ENCODE measurements around the gene OR1E2.
"Not testable (repeated sequence)": the region's sequence is repeated elsewhere in the genome, so short reads cannot be mapped to it uniquely, and the experiment has no call there.

OR1E2 gene

DNA sequence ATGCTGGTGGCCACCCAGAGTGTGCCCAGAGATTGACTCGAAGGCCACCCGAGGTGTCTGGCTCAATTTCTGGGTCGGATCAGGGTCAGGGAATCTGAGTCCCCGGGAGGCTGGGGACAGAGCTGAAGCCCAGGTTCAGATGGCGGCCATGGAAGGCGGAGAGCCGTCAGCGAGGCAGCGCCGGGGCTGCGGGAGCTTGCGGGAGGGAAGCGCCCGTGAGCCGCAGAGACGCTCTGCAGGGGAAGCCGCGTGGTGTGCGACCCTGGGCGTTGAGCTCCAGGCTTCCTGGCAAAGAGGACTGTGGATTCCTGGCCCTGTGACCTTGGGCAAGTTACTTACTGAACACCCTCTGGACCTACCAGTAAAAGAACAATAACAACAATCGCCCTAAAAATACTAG, 38.5 kb upstream of the OR1E2 start:
- Mint-ChIP-seq H3K36me3 (ENCODE audit: low read depth) (no peaks in the 10 kb centered on the region), H3K27ac (no peak overlapping the region), H3K4me1 (no peaks in the 10 kb centered on the region), H3K27me3 (ENCODE audit: low read depth, poor library complexity) (peaks cover 6% of the 10 kb centered on the region), H3K4me3 (no peak overlapping the region), H3K9me3 (peaks cover 4% of the 10 kb centered on the region)
- DNase-seq: no peak
- TF ChIP-seq, protein P1, sequence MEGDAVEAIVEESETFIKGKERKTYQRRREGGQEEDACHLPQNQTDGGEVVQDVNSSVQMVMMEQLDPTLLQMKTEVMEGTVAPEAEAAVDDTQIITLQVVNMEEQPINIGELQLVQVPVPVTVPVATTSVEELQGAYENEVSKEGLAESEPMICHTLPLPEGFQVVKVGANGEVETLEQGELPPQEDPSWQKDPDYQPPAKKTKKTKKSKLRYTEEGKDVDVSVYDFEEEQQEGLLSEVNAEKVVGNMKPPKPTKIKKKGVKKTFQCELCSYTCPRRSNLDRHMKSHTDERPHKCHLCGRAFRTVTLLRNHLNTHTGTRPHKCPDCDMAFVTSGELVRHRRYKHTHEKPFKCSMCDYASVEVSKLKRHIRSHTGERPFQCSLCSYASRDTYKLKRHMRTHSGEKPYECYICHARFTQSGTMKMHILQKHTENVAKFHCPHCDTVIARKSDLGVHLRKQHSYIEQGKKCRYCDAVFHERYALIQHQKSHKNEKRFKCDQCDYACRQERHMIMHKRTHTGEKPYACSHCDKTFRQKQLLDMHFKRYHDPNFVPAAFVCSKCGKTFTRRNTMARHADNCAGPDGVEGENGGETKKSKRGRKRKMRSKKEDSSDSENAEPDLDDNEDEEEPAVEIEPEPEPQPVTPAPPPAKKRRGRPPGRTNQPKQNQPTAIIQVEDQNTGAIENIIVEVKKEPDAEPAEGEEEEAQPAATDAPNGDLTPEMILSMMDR (IDR thresholded peaks at IDR 0.05): no peak

DNA sequence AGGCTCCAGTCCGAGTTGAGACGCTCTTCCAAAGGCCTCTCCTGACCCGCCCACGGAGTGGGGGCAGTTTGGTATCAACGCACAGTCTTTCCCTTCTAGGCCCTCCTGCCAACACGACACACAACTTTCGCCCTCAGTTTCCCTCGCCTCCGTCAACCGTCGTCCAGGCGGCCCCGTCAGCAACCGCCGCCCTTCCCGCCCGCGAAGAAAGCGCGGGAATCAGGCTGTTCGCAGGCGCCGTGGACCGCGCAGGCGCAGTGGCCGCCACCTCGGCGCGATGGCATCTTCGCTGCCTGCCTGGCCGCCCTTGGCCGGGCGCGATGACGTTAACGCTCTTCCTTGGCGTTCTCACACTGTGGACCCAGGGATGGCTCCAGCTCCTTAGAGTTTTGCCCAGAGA, 38.0 kb upstream of the OR1E2 start, which contains the start of gene SPATA22:
Gene SPATA22 (minus strand): TSS at position 221 of the 400 bp plus-strand sequence. CDS start 2,494 bp downstream, outside the sequence.
- no peaks in the 10 kb centered on the region for H3K36me3 Mint-ChIP-seq (ENCODE audit: low read depth)
- no peak within 1 kb of the TSS for H3K27ac Mint-ChIP-seq
- no peak within 1 kb of the TSS for H3K4me3 Mint-ChIP-seq
- H3K9me3 Mint-ChIP-seq: peaks cover 4% of the 10 kb centered on the region
- TF ChIP-seq, protein P1 (IDR thresholded peaks at IDR 0.05): no peak
- H3K4me1 Mint-ChIP-seq: no peaks in the 10 kb centered on the region
- H3K27me3 Mint-ChIP-seq (ENCODE audit: low read depth, poor library complexity): peaks cover 6% of the 10 kb centered on the region
- DNase-seq: no peak

DNA sequence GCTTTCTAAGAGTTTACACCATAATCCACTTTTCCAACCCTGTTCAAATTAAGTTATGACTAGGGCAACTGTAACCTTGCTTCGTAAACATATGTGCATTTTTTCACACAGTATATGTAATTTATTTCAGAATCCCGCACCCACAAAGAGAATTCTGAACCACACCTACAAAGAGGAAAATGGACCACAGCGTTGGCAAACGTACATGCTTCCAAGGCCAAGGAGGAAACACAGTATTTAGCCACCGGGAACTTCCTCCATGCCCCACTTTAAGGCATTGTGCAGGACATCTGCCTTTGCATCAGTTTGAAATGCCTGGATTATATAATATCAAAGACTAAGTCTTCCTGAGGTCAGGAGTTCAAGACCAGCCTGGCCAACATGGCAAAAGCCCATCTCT, 35.9 kb upstream of the OR1E2 start:
- peaks cover 4% of the 10 kb centered on the region for H3K9me3 Mint-ChIP-seq
- no peaks in the 10 kb centered on the region for H3K4me1 Mint-ChIP-seq
- TF ChIP-seq, protein P1 (IDR thresholded peaks at IDR 0.05): no peak
- no peak overlapping the region for H3K4me3 Mint-ChIP-seq
- no peak for DNase-seq
- H3K36me3 Mint-ChIP-seq (ENCODE audit: low read depth): no peaks in the 10 kb centered on the region
- no peak overlapping the region for H3K27ac Mint-ChIP-seq
- peaks cover 3% of the 10 kb centered on the region for H3K27me3 Mint-ChIP-seq (ENCODE audit: low read depth, poor library complexity)

DNA sequence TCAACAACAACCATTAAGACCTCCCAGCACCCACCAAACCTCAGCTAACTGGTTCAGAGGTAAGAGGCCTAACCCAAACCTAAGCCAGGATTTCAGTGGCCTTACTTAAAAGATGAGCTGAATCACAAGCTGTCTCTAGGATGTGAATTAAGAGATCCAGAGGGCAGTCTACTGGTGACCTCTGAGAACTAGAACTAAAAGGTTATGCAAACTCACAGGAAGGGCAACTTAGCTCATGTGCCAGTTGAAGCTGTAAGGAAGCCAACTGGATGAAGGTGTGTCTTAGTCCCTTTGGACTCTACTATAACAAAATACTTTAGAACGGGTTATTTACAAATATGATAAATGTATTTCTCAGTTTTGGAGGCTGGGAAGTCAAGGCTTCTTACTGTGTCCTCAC, 32.7 kb upstream of the OR1E2 start:
- not testable (repeated sequence) for H3K36me3 Mint-ChIP-seq (ENCODE audit: low read depth); H3K27me3 Mint-ChIP-seq (ENCODE audit: low read depth, poor library complexity); H3K4me3 Mint-ChIP-seq

DNA sequence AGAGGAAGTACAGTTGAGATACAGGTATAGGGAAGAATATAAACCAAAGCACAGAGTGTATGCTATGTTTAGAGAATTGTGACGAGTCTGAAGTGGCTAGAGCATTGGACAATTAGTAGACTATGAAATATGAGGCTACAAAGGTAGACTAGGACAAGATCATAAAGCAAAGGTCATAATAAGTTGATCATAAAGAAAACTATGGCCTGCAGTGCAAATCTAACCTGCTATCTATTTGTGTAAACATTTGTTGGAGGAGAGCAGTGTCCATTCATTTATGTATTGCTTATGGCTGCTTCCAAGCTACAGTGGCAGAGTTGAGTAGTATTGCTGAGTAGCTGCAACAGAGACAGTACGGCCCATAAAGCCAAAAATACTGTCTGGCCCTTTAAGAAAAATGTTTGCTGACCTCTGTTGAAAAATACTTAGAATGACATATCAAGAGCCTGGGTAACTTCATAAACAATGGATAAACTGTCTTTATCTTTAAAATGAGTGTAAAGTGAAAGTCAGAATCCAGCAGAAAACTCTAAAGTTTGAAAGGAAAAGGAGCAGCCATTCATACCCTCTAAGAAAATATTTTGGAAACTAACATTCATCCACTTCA, 14.5 kb upstream of the OR1E2 start:
- H3K27ac Mint-ChIP-seq: no peak overlapping the region
- H3K9me3 Mint-ChIP-seq: no peaks in the 10 kb centered on the region
- H3K4me3 Mint-ChIP-seq: no peak overlapping the region
- no peak for DNase-seq
- H3K4me1 Mint-ChIP-seq: no peaks in the 10 kb centered on the region
- H3K27me3 Mint-ChIP-seq (ENCODE audit: low read depth, poor library complexity): peaks cover 7% of the 10 kb centered on the region
- TF ChIP-seq, protein P1 (IDR thresholded peaks at IDR 0.05): no peak
- H3K36me3 Mint-ChIP-seq (ENCODE audit: low read depth): no peaks in the 10 kb centered on the region

More for the DNA sequence above, 32.7 kb upstream of the OR1E2 start:
- not testable (repeated sequence) for H3K4me1 Mint-ChIP-seq, H3K27ac Mint-ChIP-seq, H3K9me3 Mint-ChIP-seq, DNase-seq

DNA sequence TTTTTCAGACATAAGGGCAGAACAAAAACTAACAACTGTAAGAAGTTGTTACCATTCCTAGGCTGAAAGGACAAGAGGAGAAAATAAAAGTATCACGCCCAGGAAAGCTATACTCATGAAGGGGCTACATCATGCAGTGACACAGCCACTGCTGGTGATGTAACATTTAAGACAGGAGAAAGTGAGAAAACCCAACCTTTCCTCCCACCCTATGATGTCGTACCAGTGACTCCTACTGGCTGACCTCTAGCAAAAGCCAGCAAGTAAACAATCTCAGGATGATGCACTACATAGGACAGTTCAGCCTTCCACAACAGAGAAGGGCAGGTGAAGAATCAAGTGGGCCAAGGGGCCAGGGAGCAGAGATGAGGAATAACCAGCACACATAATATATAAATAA, 14.0 kb upstream of the OR1E2 start:
- Mint-ChIP-seq H3K4me1 (no peaks in the 10 kb centered on the region), H3K27ac (no peak overlapping the region), H3K27me3 (ENCODE audit: low read depth, poor library complexity) (peaks cover 9% of the 10 kb centered on the region), H3K36me3 (ENCODE audit: low read depth) (no peaks in the 10 kb centered on the region), H3K4me3 (no peak overlapping the region), H3K9me3 (no peaks in the 10 kb centered on the region)
- DNase-seq: no peak
- TF ChIP-seq, protein P1 (IDR thresholded peaks at IDR 0.05): no peak

Data from nephron progenitor cell (in vitro differentiated cells).